GM12892 (cell line): ENCODE results near the gene POLR3A.

Experiments
- POLR2A ChIP-seq: IDR thresholded peaks from 2 replicates; pipeline ENCODE4 v1.6.1; 2011; ENCODE audit warnings: low read depth, low read length, control low read depth
- POLR2AphosphoS5 ChIP-seq: IDR thresholded peaks from 2 replicates; pipeline ENCODE4 v1.6.1; 2011; ENCODE audit warnings: low read depth, low read length, control low read depth

GRCh38 chr10:77955136-77955535 lies 74.2 kb downstream of the POLR3A start:
- no peak for TF ChIP-seq POLR2AphosphoS5
- no peak for TF ChIP-seq POLR2A
